NCI-H1048 (cell line): Measurements from ENCODE around the gene ZNF653.
"Not testable (repeated sequence)": the region's sequence is repeated elsewhere in the genome, so short reads cannot be mapped to it uniquely, and the experiment has no call there.

ENCODE experiments used
- DNase-seq: peaks from one replicate; lab custom pipeline; 2025; lab: John Stamatoyannopoulos, UW

The ZNF653 gene

GRCh38 chr19:11481534-11482383 lies 23.9 kb downstream of the ZNF653 start:
- peak; percentile 55 for DNase-seq

- DNase-seq = no peak
Measured at GRCh38 chr19:11480715-11481533, 24.7 kb downstream of the ZNF653 start, which contains the start of gene ELAVL3. Gene ELAVL3, minus strand, starts transcription at chr19:11481046. Its CDS starts 438 bp downstream, at chr19:11480608.

- no peak for DNase-seq
Measured at GRCh38 chr19:11479898-11480714, 25.5 kb downstream of the ZNF653 start.

GRCh38 chr19:11479090-11479897 lies 26.3 kb downstream of the ZNF653 start:
- DNase-seq = no peak

GRCh38 chr19:11478167-11479089 lies 27.2 kb downstream of the ZNF653 start:
- DNase-seq = no peak

- no peak for DNase-seq
Measured at GRCh38 chr19:11475861-11476260, 29.8 kb downstream of the ZNF653 start.

- DNase-seq = not testable (repeated sequence)
Measured at GRCh38 chr19:11475343-11475742, 30.3 kb downstream of the ZNF653 start.

- DNase-seq = no peak
Measured at GRCh38 chr19:11473725-11474124, 31.9 kb downstream of the ZNF653 start.

GRCh38 chr19:11468266-11468845 lies 37.3 kb downstream of the ZNF653 start:
- not testable (repeated sequence) for DNase-seq

GRCh38 chr19:11465600-11465999 lies 40.0 kb downstream of the ZNF653 start:
- no peak for DNase-seq

GRCh38 chr19:11464333-11465265 lies 41.0 kb downstream of the ZNF653 start:
- no peak for DNase-seq

GRCh38 chr19:11463391-11463790 lies 42.2 kb downstream of the ZNF653 start:
- DNase-seq = no peak

GRCh38 chr19:11461453-11461852 lies 44.2 kb downstream of the ZNF653 start:
- no peak for DNase-seq

- no peak for DNase-seq
Measured at GRCh38 chr19:11460207-11460606, 45.4 kb downstream of the ZNF653 start.

- not testable (repeated sequence) for DNase-seq
Measured at GRCh38 chr19:11458912-11459311, 46.7 kb downstream of the ZNF653 start.

- no peak for DNase-seq
Measured at GRCh38 chr19:11458236-11458900, 47.3 kb downstream of the ZNF653 start.

GRCh38 chr19:11457831-11458230 lies 47.8 kb downstream of the ZNF653 start:
- no peak for DNase-seq

GRCh38 chr19:11457115-11457514 lies 48.5 kb downstream of the ZNF653 start:
- DNase-seq = no peak
